ENCODE measurements around the gene KCNA5. TPM values are rescaled to one million over a fixed set of nuclear protein-coding genes. Genes with fewer than 3 reads are reported as not detected.

Gene KCNA5
- polyA plus RNA-seq, 1 donor = 1.8 TPM

- DNase-seq (ENCODE audit: low read depth) = no peak
Measured at GRCh38 chr12:5027046-5027821, 16.4 kb upstream of the KCNA5 start.

GRCh38 chr12:5030066-5030465, 13.6 kb upstream of the KCNA5 start:
- DNase-seq (ENCODE audit: low read depth) = no peak

- no peak for DNase-seq (ENCODE audit: low read depth)
Measured at GRCh38 chr12:5031242-5031641, 12.4 kb upstream of the KCNA5 start.

- DNase-seq (ENCODE audit: low read depth) = no peak
Measured at GRCh38 chr12:5031958-5032357, 11.7 kb upstream of the KCNA5 start.

GRCh38 chr12:5032821-5033220, 10.9 kb upstream of the KCNA5 start:
- no peak for DNase-seq (ENCODE audit: low read depth)

GRCh38 chr12:5033883-5034282, 9.8 kb upstream of the KCNA5 start:
- DNase-seq (ENCODE audit: low read depth) = no peak

GRCh38 chr12:5034603-5035002, 9.1 kb upstream of the KCNA5 start:
- no peak for DNase-seq (ENCODE audit: low read depth)

GRCh38 chr12:5035618-5036017, 8.1 kb upstream of the KCNA5 start:
- no peak for DNase-seq (ENCODE audit: low read depth)

GRCh38 chr12:5036031-5036430, 7.6 kb upstream of the KCNA5 start:
- DNase-seq (ENCODE audit: low read depth) = no peak

GRCh38 chr12:5037795-5038357, 5.8 kb upstream of the KCNA5 start:
- no peak for DNase-seq (ENCODE audit: low read depth)

GRCh38 chr12:5038781-5039311, 4.8 kb upstream of the KCNA5 start:
- no peak for DNase-seq (ENCODE audit: low read depth)

- DNase-seq (ENCODE audit: low read depth) = no peak
Measured at GRCh38 chr12:5039815-5040214, 3.9 kb upstream of the KCNA5 start.

GRCh38 chr12:5040368-5040767, 3.3 kb upstream of the KCNA5 start:
- DNase-seq (ENCODE audit: low read depth) = no peak

GRCh38 chr12:5044420-5045295, 979 bp downstream of the KCNA5 start:
- DNase-seq (ENCODE audit: low read depth) = no peak

GRCh38 chr12:5047094-5047493, 3.4 kb downstream of the KCNA5 start:
- DNase-seq (ENCODE audit: low read depth) = no peak

GRCh38 chr12:5047729-5048128, 4.0 kb downstream of the KCNA5 start:
- no peak for DNase-seq (ENCODE audit: low read depth)

- no peak for DNase-seq (ENCODE audit: low read depth)
Measured at GRCh38 chr12:5050542-5050941, 6.9 kb downstream of the KCNA5 start.

- no peak for DNase-seq (ENCODE audit: low read depth)
Measured at GRCh38 chr12:5051334-5051733, 7.7 kb downstream of the KCNA5 start.

- no peak for DNase-seq (ENCODE audit: low read depth)
Measured at GRCh38 chr12:5051913-5052312, 8.2 kb downstream of the KCNA5 start.

GRCh38 chr12:5052348-5052747, 8.7 kb downstream of the KCNA5 start:
- DNase-seq (ENCODE audit: low read depth) = no peak

GRCh38 chr12:5059358-5059757, 15.7 kb downstream of the KCNA5 start:
- peak; percentile 47 for DNase-seq (ENCODE audit: low read depth)

- DNase-seq (ENCODE audit: low read depth) = no peak
Measured at GRCh38 chr12:5060958-5061357, 17.3 kb downstream of the KCNA5 start.
